DOHH2 (cell line): ENCODE data around the gene C12orf75.

Experiments used
- H3F3A ChIP-seq: fragments of 200-600 bp; sonication (generic), shearing (Covaris generic); 2 replicates; pipeline ENCODE4 v1.6.0; 2016; ENCODE audit warnings: antibody characterized with exemption, mild to moderate bottlenecking; ENCODE audit not compliant: control insufficient read depth, insufficient read depth
- H3K27ac ChIP-seq: fragments of 200-600 bp; sonication (generic); 2 replicates; pipeline ENCODE4 v1.5.1; 2014; ENCODE audit warnings: low read depth, mild to moderate bottlenecking, low read length, moderate library complexity
- H3K27me3 ChIP-seq: fragments of 200-600 bp; sonication (generic); 2 replicates; pipeline ENCODE4 v1.6.1; 2014; ENCODE audit warnings: mild to moderate bottlenecking, low read length, mixed read lengths; ENCODE audit not compliant: control insufficient read depth
- H3K36me3 ChIP-seq: fragments of 200-600 bp; sonication (generic); 2 replicates; pipeline ENCODE4 v1.6.1; 2014; ENCODE audit warnings: mild to moderate bottlenecking, low read length, moderate library complexity, mixed read lengths; ENCODE audit not compliant: control insufficient read depth
- H3K4me1 ChIP-seq: fragments of 200-600 bp; sonication (generic); 2 replicates; pipeline ENCODE4 v1.6.1; 2014; ENCODE audit warnings: mild to moderate bottlenecking, low read length, mixed read lengths; ENCODE audit not compliant: control insufficient read depth
- H3K4me2 ChIP-seq: fragments of 200-600 bp; sonication (generic); 2 replicates; pipeline ENCODE4 v1.6.0; 2014; ENCODE audit warnings: mild to moderate bottlenecking, low read length, moderate library complexity
- H3K4me3 ChIP-seq: fragments of 200-600 bp; sonication (generic); 2 replicates; pipeline ENCODE4 v1.5.1; 2014; ENCODE audit warnings: mild to moderate bottlenecking, low read length, mixed read lengths
- H3K79me2 ChIP-seq: fragments of 200-600 bp; sonication (generic); 2 replicates; pipeline ENCODE4 v1.6.1; 2014; ENCODE audit warnings: mild to moderate bottlenecking, low read length, mixed read lengths; ENCODE audit not compliant: control insufficient read depth
- H3K9me2 ChIP-seq: fragments of 200-600 bp; sonication (generic); replicated peaks from 2 replicates; pipeline ENCODE4 v1.6.1; 2014; ENCODE audit warnings: mild to moderate bottlenecking, low read length, mixed read lengths; ENCODE audit not compliant: control insufficient read depth
- H3K9me3 ChIP-seq: fragments of 200-600 bp; sonication (generic); 2 replicates; pipeline ENCODE4 v1.6.1; 2014; ENCODE audit warnings: antibody characterized with exemption, low read length, mixed read lengths; ENCODE audit not compliant: control insufficient read depth, insufficient read depth
- H4K20me1 ChIP-seq: fragments of 200-600 bp; sonication (generic); 2 replicates; pipeline ENCODE4 v1.6.0; 2014; ENCODE audit warnings: low read depth, mild to moderate bottlenecking, antibody characterized with exemption, low read length, moderate library complexity; ENCODE audit not compliant: control insufficient read depth, insufficient read depth
- EZH2phosphoT487 ChIP-seq: fragments of 200-600 bp; sonication (generic); IDR thresholded peaks from 2 replicates; pipeline ENCODE4 v1.6.1; 2017; ENCODE audit warnings: borderline replicate concordance, mild to moderate bottlenecking, antibody characterized with exemption, low read length, moderate library complexity, mixed read lengths
- TF ChIP-seq, protein P1 (sequence below): fragments of 200-600 bp; sonication (generic); IDR thresholded peaks from one replicate; pipeline ENCODE4 v1.5.1; 2014; ENCODE audit warnings: antibody characterized with exemption, mild to moderate bottlenecking, low read depth, low read length; ENCODE audit not compliant: poor library complexity, severe bottlenecking

Gene C12orf75

DNA sequence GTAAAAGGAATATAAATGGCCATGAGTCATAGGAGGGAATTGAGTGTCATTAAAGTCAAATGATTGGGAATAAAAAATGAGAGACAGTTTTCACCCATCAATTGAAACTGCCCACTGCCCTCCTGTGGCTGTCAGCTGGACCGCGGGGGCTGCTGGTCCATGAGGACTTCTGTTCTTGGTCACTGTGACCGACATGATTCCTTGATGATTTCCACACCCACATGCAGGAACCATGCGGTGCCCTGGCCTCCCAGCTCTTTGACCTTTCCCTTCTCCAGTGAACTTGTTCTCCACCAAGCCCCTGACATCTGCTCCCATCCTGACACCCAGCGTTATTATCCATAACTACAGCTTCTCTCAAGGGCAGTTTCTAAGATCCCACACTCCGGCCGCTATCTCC is 48.4 kb downstream of the C12orf75 start:
- Histone ChIP-seq H4K20me1 (no peaks in the 10 kb centered on the region), H3K27me3 (no peaks in the 10 kb centered on the region), H3K4me3 (no peak overlapping the region), H3K4me2 (no peak overlapping the region), H3K4me1 (peaks cover 8% of the 10 kb centered on the region), H3K9me2 (no peaks in the 10 kb centered on the region), H3K79me2 (no peaks in the 10 kb centered on the region), H3K9me3 (no peaks in the 10 kb centered on the region), H3K27ac (no peak overlapping the region), H3F3A (no peaks in the 10 kb centered on the region), H3K36me3 (no peaks in the 10 kb centered on the region)
- no peak for TF ChIP-seq EZH2phosphoT487
- TF ChIP-seq, protein P1, sequence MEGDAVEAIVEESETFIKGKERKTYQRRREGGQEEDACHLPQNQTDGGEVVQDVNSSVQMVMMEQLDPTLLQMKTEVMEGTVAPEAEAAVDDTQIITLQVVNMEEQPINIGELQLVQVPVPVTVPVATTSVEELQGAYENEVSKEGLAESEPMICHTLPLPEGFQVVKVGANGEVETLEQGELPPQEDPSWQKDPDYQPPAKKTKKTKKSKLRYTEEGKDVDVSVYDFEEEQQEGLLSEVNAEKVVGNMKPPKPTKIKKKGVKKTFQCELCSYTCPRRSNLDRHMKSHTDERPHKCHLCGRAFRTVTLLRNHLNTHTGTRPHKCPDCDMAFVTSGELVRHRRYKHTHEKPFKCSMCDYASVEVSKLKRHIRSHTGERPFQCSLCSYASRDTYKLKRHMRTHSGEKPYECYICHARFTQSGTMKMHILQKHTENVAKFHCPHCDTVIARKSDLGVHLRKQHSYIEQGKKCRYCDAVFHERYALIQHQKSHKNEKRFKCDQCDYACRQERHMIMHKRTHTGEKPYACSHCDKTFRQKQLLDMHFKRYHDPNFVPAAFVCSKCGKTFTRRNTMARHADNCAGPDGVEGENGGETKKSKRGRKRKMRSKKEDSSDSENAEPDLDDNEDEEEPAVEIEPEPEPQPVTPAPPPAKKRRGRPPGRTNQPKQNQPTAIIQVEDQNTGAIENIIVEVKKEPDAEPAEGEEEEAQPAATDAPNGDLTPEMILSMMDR = peak; percentile 41

DNA sequence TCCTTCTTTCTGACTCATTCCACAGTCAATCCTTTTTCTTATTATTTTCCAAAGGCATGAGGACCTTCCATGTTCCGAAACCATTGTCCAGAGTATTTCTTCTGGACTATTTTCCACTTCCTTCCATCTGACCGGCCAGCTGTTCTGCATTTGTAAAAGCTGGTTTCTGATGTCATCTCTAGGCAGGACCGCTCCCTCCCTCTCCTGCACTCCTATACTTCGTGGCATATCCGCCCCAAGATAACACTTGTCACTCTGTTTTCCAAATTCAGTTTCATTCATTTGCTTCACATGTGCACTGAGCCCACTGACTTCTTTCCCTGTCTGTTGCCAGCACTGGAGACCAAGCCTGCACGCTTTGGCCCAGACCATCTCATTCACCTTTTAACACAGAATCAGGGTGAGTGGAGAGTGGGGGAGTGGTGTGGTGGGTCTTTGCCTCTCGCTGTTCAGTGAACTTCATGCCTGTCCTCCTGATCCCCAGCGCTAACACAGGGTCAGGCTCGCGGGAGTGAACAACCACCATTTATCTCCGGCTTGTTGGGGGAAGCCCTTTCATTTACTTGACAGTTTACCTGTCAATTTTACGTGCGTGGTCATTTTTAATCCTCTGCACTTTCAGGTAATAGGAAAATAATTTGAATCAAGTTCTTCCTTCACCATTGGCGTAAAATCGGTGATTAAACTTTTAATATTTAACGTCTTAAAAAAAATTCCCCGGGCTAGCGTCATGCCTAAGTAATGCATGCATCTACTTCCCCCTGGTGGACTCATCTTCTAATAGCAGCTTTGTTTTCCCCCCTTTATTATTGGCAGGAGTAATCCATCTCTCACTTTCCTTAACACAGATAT is 52.5 kb downstream of the C12orf75 start:
- no peaks in the 10 kb centered on the region for H3K9me2 ChIP-seq
- no peaks in the 10 kb centered on the region for H3K36me3 ChIP-seq
- no peaks in the 10 kb centered on the region for H3K9me3 ChIP-seq
- no peaks in the 10 kb centered on the region for H4K20me1 ChIP-seq
- no peaks in the 10 kb centered on the region for H3K27me3 ChIP-seq
- H3K27ac ChIP-seq = no peak overlapping the region
- H3K4me3 ChIP-seq = peak overlapping the region; percentile 4; the same call in 1 of the 2 replicates
- TF ChIP-seq EZH2phosphoT487 = no peak
- TF ChIP-seq, protein P1 = peak; percentile 77
- peaks cover 8% of the 10 kb centered on the region for H3K4me1 ChIP-seq
- H3F3A ChIP-seq = no peaks in the 10 kb centered on the region
- no peaks in the 10 kb centered on the region for H3K79me2 ChIP-seq
- peak overlapping the region; percentile 35 for H3K4me2 ChIP-seq

DNA sequence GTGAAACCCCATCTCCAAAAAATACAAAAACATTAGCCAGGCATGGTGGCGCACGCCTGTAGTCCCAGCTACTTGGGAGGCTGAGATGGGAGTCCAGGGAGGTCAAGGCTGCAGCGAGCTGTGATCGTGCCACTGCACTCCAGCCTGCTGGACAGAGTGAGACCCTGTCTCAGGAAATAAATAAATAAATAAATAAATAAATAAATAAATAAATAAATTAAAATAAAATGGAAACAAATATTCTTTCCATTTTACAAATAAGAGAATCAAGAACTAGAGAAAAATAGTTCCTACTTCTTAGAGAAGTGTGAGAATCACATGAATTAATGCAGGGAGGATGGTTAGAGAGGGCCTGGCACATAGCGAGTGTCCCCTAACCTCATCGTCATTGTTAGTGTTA is 53.7 kb downstream of the C12orf75 start:
- Histone ChIP-seq H3K36me3 (no peaks in the 10 kb centered on the region), H4K20me1 (no peaks in the 10 kb centered on the region), H3K4me3 (no peak overlapping the region), H3F3A (no peaks in the 10 kb centered on the region), H3K4me2 (no peak overlapping the region), H3K9me3 (no peaks in the 10 kb centered on the region), H3K9me2 (no peaks in the 10 kb centered on the region), H3K79me2 (no peaks in the 10 kb centered on the region), H3K27ac (no peak overlapping the region), H3K4me1 (peaks cover 8% of the 10 kb centered on the region), H3K27me3 (no peaks in the 10 kb centered on the region)
- TF ChIP-seq, protein P1 = no peak
- TF ChIP-seq EZH2phosphoT487 = no peak
